Astrocyte (in vitro differentiated cells and primary cell): Measurements from ENCODE around the gene FMN1.

Source experiments
- CTCF ChIP-seq: IDR thresholded peaks from 2 replicates; pipeline ENCODE4 v1.5.1; 2011; ENCODE audit warnings: low read depth, mild to moderate bottlenecking, inconsistent platforms, low read length, moderate library complexity; ENCODE audit not compliant: insufficient read depth
- EZH2 ChIP-seq: IDR thresholded peaks from 2 replicates; pipeline ENCODE4 v1.6.1; 2012; ENCODE audit warnings: mild to moderate bottlenecking, low read length, inconsistent platforms; ENCODE audit not compliant: insufficient read depth

DNA sequence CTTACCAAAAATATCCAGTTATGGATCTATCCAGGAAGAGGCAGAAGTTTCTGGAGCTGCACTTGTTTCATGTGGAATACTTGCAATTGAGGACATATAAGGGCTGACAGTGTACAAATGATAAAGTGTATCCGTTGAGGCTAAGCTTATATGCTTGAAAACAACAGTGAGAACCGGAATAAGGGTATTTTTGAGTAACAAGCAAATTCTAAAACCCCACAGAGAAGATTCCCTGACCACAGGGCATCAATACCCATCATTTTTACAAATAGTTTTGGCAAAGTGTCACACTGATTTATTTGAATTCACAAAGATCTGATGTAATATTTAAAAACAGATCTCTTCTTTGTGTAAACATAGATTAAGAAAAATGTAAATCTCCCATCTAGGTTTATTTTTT is 208.4 kb downstream of the FMN1 start:
- no peak for TF ChIP-seq CTCF
- TF ChIP-seq EZH2 = no peak
